Thyroid gland (tissue), 4 donors: ENCODE data around the gene FOXN3. TPM values are rescaled to one million over a fixed set of nuclear protein-coding genes. Genes with fewer than 3 reads are reported as not detected.

Experiments
- DNase-seq, 2 donors: peaks; one replicate each; pipeline ENCODE4 v3.0.0-alpha.2; 2019
- H3K27ac ChIP-seq, 3 donors: fragments of 200-600 bp; sonication (generic); 1 replicate in 2 of 3; 2 replicates in 1 of 3; pipeline ENCODE4 v1.5.1; 2016 to 2019; ENCODE audit warnings: mild to moderate bottlenecking in 1 of 3, moderate library complexity in 1 of 3
- H3K27me3 ChIP-seq: fragments of 200-600 bp; sonication (generic); one replicate; pipeline ENCODE4 v1.5.1; 2019
- H3K36me3 ChIP-seq, 2 donors: fragments of 200-600 bp; sonication (generic); one replicate each; pipeline ENCODE4 v1.5.1; 2016 to 2019
- H3K4me1 ChIP-seq, 2 donors: fragments of 200-600 bp; sonication (generic); one replicate each; pipeline ENCODE4 v1.5.1; 2017 to 2019
- H3K4me3 ChIP-seq, 3 donors: fragments of 200-600 bp; sonication (generic); replicated peaks in 1 of 3; 1 replicate in 2 of 3; 2 replicates in 1 of 3; pipeline ENCODE4 v1.5.1; 2016; ENCODE audit warnings: mild to moderate bottlenecking in 1 of 3
- H3K9me3 ChIP-seq: fragments of 200-600 bp; sonication (generic); one replicate; pipeline ENCODE4 v1.5.1; 2017
- POLR2A ChIP-seq, 2 donors: fragments of 450-650 bp; IDR thresholded peaks; one replicate each; pipeline ENCODE4 v1.6.1; 2017; ENCODE audit warnings: antibody characterized with exemption in 2 of 2, mild to moderate bottlenecking in 2 of 2, moderate library complexity in 1 of 2
- WGBS, 2 donors: methylation state at CpG; one replicate each; pipeline ENCODE4 v1.1.5; 2017; 5-methylcytosine and 5-hydroxymethylcytosine counted together
- intact Hi-C: fragments of 100-400 bp; cut with DNase I; formaldehyde crosslinking; loops from one replicate; pipeline ENCODE4 v1.15.1; 2023
- total RNA-seq, 4 donors: library from RNA; depleted of rRNA; stranded (reverse); fragments of >200 nt; gene quantifications; one replicate each; pipeline ENCODE4 v1.2.3, GENCODE V29; 2016
- TF ChIP-seq, protein P1 (sequence below), 6 experiments: fragments of 200-600 bp in 3 of 6; fragments of 450-650 bp in 3 of 6; sonication (generic) in 3 of 6; IDR thresholded peaks; one replicate each; pipeline ENCODE4 v1.5.1; 2016 to 2019; ENCODE audit warnings: antibody characterized with exemption in 6 of 6, mild to moderate bottlenecking in 2 of 6, inconsistent platforms in 1 of 6, moderate library complexity in 1 of 6

The FOXN3 gene
- total RNA-seq, 4 donors from 2014 or later = 38.7 to 70.1 (median 43.1) TPM

- WGBS, 2 donors = 61 to 67% methylated on average over 5 of the region's 5 CpGs
- H3K9me3 ChIP-seq = no peaks in the 10 kb centered on the region
- no peak overlapping the region for H3K27ac ChIP-seq
- no peaks in the 10 kb centered on the region for H3K4me1 ChIP-seq
- no peak for TF ChIP-seq POLR2A (IDR thresholded peaks at IDR 0.05)
- TF ChIP-seq, protein P1, sequence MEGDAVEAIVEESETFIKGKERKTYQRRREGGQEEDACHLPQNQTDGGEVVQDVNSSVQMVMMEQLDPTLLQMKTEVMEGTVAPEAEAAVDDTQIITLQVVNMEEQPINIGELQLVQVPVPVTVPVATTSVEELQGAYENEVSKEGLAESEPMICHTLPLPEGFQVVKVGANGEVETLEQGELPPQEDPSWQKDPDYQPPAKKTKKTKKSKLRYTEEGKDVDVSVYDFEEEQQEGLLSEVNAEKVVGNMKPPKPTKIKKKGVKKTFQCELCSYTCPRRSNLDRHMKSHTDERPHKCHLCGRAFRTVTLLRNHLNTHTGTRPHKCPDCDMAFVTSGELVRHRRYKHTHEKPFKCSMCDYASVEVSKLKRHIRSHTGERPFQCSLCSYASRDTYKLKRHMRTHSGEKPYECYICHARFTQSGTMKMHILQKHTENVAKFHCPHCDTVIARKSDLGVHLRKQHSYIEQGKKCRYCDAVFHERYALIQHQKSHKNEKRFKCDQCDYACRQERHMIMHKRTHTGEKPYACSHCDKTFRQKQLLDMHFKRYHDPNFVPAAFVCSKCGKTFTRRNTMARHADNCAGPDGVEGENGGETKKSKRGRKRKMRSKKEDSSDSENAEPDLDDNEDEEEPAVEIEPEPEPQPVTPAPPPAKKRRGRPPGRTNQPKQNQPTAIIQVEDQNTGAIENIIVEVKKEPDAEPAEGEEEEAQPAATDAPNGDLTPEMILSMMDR (IDR thresholded peaks at IDR 0.05) = no peak
- H3K4me3 ChIP-seq = no peak overlapping the region
- intact Hi-C loops = no loop called here
- H3K27me3 ChIP-seq = no peaks in the 10 kb centered on the region
- no peak for DNase-seq
- no peaks in the 10 kb centered on the region for H3K36me3 ChIP-seq
Measured at GRCh38 chr14:89221109-89221810, 195.8 kb downstream of the FOXN3 start.

DNA sequence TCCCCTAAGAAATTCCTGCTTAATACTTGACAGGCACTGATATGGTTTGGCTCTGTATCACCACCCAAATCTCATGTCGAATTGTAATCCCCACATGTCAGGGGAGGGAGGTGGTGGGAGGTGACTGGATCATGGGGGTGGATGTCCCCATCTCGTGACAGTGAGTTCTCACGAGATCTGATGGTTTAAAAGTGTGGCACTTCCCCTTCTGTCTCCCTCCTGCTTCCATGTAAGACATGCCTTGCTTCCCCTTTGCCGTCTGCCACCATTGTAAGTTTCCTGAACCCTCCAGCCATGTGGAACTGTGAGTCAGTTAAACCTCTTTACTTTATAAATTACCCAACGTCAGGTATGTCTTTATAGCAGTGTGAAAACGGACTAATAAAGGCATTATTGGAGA, 198.0 kb downstream of the FOXN3 start:
- no peaks in the 10 kb centered on the region for H3K27me3 ChIP-seq
- H3K27ac ChIP-seq = no peak overlapping the region
- no peak overlapping the region for H3K4me3 ChIP-seq
- no peaks in the 10 kb centered on the region for H3K9me3 ChIP-seq
- TF ChIP-seq, protein P1 (IDR thresholded peaks at IDR 0.05) = no peak
- TF ChIP-seq POLR2A (IDR thresholded peaks at IDR 0.05) = no peak
- 92 to 94% methylated on average over 6 of the region's 6 CpGs for WGBS, 2 donors
- no peak for DNase-seq
- intact Hi-C loops = no loop called here
- H3K36me3 ChIP-seq = no peaks in the 10 kb centered on the region
- H3K4me1 ChIP-seq = peaks cover 7 to 16% of the 10 kb centered on the region in 2 donors

- Histone ChIP-seq H3K27me3 (no peaks in the 10 kb centered on the region), H3K9me3 (no peaks in the 10 kb centered on the region), H3K36me3 (no peaks in the 10 kb centered on the region), H3K4me1 (peaks cover 15 to 22% of the 10 kb centered on the region in 2 donors), H3K27ac (no peak overlapping the region), H3K4me3 (no peak overlapping the region)
- TF ChIP-seq, protein P1 (IDR thresholded peaks at IDR 0.05) = no peak
- TF ChIP-seq POLR2A (IDR thresholded peaks at IDR 0.05) = no peak
- intact Hi-C loops = no loop called here
- no peak for DNase-seq
- WGBS, 2 donors = 96% methylated on average over 4 of the region's 4 CpGs
Measured at GRCh38 chr14:89217891-89218290, 199.1 kb downstream of the FOXN3 start.

- H3K4me3 ChIP-seq = no peak overlapping the region
- intact Hi-C loops = no loop called here
- 43 to 56% methylated on average over 7 of the region's 7 CpGs for WGBS, 2 donors
- H3K4me1 ChIP-seq = peaks cover 15 to 22% of the 10 kb centered on the region in 2 donors
- H3K27me3 ChIP-seq = no peaks in the 10 kb centered on the region
- peak in 1 of 2 donors; percentile 11 for DNase-seq
- H3K36me3 ChIP-seq = no peaks in the 10 kb centered on the region
- H3K27ac ChIP-seq = no peak overlapping the region
- no peaks in the 10 kb centered on the region for H3K9me3 ChIP-seq
- TF ChIP-seq POLR2A (IDR thresholded peaks at IDR 0.05) = no peak
- TF ChIP-seq, protein P1 (IDR thresholded peaks at IDR 0.05) = no peak
Measured at GRCh38 chr14:89215531-89215930, 201.5 kb downstream of the FOXN3 start.

GRCh38 chr14:89215114-89215513, 201.9 kb downstream of the FOXN3 start:
- Histone ChIP-seq H3K9me3 (no peaks in the 10 kb centered on the region), H3K27me3 (no peaks in the 10 kb centered on the region), H3K36me3 (no peaks in the 10 kb centered on the region), H3K4me1 (peaks cover 15 to 22% of the 10 kb centered on the region in 2 donors), H3K27ac (peak overlapping the region; percentile 58 to 72 (median 66)), H3K4me3 (no peak overlapping the region)
- intact Hi-C loops = no loop called here
- no peak for TF ChIP-seq POLR2A (IDR thresholded peaks at IDR 0.05)
- TF ChIP-seq, protein P1 (IDR thresholded peaks at IDR 0.05) = no peak
- DNase-seq = no peak
